ENCODE data around the gene BTBD9.

The BTBD9 gene

DNA sequence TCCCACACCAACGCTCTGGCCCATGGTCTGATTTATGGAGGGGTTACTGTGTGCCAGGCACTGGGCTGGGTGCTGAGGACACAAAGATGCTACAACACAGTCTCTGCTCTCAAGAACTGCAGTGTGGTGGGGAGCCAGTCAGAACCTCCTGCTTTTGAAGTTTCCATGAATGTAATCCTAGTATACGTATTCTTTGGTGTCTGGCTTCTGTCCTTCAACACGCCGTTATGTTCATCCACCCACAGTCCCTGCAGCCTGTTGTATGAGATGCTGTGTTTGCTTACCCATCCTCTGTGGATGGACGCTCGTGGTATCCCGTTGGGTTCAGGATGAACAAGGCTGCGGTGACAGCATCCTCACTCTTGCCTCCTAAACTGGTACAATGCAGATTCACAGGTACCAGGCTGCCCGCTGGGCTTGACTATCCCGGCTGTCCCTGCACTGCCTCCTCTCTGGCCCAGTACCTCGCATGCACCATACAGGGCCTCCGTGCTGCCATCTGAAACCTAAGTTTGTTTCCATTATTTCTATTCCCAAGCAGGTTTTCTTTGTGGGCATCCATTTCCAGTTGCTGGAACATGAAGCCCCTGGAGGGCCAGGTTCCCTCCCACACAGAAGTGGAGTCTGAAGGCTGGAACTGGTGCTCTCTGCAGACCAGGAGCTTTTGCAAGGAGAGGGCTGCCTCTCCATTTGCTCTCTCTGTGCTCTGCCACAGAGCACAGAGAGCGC is 455.7 kb downstream of the BTBD9 start:
- no peak for DNase-seq (ENCODE audit: low read depth in 1 of 2, low spot score in 1 of 2)

DNA sequence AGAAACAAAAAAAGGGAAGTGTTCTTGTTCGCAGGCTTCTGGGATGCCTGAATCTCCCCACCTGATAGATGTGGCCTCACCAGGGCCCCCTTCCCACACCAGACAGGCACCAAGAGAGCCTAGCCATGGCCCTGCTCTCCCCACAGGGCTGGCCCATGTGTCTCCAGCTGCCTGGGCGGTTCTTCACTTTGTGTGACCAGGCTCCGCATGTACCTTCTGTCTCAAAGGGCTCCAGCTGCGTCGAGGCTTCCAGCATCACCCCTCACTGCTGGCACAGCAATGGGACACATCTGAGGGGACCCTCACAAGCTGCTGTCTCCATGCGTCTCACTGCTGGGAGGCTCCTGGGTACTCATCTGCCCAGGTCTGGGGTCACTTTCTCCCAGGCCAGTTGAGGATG is 457.3 kb downstream of the BTBD9 start:
- DNase-seq (ENCODE audit: low read depth in 1 of 2, low spot score in 1 of 2): no peak

GRCh38 chr6:38180586-38180985 is 459.1 kb downstream of the BTBD9 start:
- no peak for DNase-seq (ENCODE audit: low read depth in 1 of 2, low spot score in 1 of 2)

DNA sequence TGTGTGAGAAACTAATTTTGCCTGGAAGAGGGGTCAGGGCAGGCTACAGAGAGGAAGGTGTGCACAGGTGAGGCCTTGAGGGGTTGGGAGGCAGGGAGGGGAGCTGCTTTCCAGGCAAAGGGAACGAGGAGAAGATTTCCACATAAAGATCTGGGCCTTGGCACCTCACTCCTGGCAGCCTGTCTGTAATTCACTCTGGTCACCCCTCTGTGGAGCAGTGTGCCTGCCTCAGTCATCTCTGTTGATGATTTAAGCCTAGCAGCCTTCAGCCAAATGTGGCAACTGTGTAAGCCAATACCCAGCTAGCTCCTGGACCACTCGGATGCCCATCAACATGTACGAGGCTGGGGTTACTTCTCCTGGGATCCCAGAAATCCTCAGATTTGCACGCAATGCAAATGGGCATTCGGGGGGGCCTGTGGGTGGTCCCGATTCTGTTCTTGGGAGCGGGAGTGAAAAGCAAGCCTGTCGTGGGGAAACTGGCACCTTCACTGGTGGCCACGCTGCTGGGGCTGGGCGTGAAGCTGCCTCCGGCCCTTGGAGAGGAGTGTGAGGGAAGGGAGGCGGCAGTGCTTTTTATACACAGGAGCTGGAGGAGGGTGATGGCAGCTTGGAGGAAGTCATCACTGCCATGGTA is 459.8 kb downstream of the BTBD9 start:
- no peak for DNase-seq (ENCODE audit: low read depth in 1 of 2, low spot score in 1 of 2)

- DNase-seq (ENCODE audit: low read depth in 1 of 2, low spot score in 1 of 2): no peak
Measured at GRCh38 chr6:38179300-38179699, 460.4 kb downstream of the BTBD9 start.

GRCh38 chr6:38178584-38178886 is 461.2 kb downstream of the BTBD9 start:
- DNase-seq (ENCODE audit: low read depth in 1 of 2, low spot score in 1 of 2): no peak

DNA sequence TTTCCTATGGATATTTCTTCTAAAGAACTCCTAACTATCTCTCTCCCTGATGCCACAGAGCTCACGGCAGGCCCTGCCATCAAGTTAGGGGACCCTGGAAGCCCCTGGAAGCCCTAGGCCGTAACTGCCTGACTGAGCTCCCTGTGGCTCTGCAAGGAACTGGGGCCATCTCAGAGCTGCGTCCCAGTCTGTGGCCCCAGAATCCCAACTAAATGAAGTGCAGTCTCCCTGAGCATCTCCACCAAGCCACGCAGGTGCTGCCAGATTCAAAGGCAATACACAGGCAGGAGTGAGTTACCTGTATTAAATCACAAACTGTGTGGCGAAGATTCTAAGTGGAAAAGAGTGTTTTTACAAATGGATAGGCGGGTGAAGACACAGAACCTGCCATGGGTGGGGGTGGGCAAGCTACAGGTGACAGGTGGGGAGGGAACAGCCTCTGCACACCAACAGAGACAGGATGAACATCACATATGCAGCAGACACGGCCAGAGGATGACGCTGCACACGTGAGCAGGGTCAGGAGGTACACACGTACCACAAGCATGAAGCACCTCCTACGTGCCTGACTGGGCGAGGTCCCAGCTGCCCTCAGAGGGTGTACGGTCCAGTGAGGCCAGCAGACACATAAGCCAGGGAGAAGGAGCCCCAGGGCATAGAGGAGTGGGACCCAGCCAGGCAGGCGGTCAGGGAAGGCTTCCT is 461.7 kb downstream of the BTBD9 start:
- no peak for DNase-seq (ENCODE audit: low read depth in 1 of 2, low spot score in 1 of 2)

DNA sequence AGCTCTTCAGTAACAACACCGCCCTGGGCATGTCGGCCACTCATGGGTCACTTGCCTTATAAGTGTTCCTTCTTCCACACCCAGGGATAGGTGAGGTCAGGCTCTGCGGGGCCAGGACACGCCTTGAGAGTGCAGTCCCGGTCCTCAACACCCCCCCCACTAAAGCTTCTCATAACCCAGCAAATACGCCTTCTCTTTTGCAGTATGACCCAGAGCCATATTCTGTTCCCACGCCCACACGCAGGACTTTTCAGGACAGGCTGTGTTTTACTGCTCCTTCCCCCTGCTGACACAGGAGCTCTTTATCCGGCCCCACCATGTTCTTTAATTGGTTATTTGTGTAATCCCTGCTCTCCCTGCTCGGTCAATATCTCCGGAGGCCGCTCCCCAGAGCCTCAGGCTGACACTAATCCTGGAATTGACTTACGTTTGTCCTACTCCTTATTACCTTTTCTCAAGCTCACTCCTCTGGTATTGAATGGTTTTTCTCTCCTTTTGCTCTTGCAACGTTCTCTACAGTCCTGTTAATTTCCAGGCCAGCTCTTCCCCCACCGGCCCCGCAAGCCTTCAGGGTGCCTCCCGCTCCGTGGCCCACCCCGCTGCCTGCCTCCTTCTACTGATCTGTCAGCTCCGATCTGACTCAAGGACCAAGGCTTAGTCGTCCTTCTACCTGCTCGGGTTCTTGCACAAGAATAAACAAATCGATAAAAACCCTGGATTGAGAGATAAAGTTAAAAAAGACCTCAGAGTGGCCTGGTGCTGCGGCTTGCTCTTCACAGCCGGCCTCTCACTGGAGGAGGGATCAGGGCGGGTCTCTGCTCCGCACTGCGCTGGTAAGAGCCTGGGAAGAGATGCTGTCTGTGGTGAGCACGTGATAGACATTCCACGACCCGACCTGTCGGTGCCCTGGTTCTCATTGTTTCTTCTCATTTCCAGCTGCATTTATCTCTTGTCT is 462.7 kb downstream of the BTBD9 start:
- no peak for DNase-seq (ENCODE audit: low read depth in 1 of 2, low spot score in 1 of 2)

DNA sequence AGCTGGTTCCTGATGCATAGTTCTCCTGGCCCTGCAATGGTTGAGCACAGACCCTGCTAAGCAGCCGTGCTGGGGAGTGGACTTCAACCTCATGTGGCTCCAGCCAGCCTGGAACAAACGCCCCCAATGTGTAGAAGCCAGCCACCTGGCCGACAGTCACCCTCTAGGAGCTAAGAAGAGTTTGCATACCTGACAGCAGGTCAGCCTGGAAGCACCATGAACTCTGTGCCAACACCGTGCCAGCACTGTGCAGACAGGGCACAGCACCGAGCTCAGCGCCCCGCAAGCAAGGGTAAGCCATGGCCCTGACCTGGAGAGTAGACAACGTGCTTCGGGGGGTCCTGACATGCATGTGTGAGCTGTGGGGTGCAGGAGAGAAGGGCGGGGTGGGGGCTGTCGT is 463.9 kb downstream of the BTBD9 start:
- no peak for DNase-seq (ENCODE audit: low read depth in 1 of 2, low spot score in 1 of 2)

GRCh38 chr6:38174806-38175495 is 464.8 kb downstream of the BTBD9 start:
- DNase-seq (ENCODE audit: low read depth in 1 of 2, low spot score in 1 of 2): no peak

DNA sequence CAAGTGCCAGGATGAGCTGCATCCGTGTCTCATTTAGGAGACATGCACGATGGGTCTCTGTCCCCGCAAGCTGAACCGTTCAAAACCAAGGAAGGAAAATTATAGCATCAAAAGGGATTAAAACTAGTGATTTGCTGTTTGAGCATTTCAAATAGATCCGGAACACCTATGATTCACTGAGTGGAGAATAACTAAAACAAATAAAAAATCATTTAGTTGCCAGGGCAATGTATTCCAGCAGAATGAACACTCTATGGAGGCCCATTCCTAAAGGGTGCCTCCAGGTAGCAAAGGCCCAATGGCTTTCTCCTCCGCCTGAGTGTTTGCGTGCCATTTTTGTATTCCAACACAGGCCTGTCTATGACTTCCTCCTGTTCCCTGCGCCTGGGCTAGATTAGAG is 465.4 kb downstream of the BTBD9 start:
- DNase-seq (ENCODE audit: low read depth in 1 of 2, low spot score in 1 of 2): no peak

DNA sequence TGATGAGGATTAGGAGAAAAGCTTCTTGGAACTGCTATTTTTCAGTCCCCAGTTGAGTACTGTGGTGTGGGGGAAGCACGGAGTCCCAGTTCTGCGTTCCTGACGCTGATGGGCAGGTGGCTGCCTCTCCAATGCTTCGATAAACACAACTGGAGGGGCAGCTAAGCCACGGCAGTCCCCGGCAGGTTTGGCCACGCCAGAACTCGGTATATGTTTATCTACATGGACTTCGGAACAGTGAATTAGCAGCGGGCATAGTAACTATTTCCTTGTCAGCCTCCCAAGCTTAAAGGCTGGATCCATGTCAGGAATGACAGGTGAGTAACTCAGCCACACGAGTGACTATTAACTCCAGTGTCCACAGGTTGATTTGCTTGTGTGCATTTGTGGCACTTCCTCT is 465.8 kb downstream of the BTBD9 start:
- no peak for DNase-seq (ENCODE audit: low read depth in 1 of 2, low spot score in 1 of 2)

DNA sequence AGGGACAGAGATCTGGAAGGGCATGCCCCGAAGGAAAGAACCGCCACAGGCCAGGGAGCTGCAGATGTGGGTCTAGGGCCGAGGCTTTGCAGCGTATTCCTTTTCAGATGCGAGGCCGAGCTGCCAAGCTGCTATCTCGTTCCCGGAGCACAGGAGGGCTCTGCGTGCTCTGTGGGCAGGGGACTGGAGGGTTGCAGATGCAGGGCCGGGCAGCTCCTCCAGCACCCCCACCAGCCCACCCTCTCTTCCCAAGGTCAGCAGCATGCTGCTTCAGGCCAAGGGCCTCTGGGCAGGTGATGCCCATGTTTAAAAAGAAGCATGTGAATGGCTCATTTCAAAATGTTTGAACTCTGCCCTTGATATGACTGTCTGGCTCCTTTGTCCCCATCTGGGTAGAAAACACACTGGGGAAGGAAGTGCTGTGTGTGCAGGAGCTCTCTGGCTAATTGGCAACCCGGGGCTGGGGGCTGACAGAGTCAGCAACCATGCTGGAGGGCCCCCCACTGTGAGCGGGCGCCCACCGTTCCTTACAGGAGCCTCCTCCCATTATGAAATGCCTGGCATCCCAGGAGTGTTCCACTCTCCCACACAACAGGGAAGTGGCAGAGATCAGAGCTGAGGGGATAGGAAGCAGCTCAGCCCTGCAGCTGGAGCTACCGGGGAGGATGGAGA is 466.9 kb downstream of the BTBD9 start:
- no peak for DNase-seq (ENCODE audit: low read depth in 1 of 2, low spot score in 1 of 2)

DNA sequence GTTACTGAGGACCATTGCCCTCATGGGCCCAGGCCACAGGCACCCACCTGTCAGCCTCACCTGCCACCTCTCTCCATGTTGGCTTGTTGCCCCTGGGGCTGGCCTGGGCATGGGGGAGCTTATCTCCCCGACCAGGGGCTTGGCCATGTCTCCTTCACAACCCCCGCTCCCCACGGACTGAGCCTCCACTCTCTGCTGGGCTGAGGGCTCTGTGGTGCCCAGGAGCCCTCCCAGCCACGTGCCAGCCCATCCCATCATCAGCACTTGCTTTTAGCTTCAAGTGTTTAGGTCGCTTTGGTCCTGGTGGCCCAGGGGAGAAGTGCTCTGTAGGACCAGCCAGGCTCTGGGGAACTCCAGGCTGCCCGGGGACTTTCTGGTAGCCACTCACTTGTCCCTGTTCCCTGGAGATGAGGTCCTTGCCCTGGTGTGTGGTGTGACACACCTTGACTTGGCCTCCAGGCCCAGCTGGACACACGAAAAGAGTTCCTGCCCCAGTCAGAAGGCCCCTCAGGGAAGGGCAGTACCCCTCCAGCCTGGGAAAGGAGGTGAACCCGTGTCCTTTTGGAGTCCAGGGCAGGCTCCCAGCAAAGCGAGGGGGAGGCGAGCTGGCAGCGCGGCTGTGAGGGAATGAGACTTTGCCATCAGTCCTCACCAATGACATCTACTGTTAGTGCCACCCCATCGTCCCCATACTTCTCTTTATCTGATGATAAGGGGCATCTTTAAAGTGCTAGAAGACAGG is 467.6 kb downstream of the BTBD9 start:
- DNase-seq (ENCODE audit: low read depth in 1 of 2, low spot score in 1 of 2): no peak

DNA sequence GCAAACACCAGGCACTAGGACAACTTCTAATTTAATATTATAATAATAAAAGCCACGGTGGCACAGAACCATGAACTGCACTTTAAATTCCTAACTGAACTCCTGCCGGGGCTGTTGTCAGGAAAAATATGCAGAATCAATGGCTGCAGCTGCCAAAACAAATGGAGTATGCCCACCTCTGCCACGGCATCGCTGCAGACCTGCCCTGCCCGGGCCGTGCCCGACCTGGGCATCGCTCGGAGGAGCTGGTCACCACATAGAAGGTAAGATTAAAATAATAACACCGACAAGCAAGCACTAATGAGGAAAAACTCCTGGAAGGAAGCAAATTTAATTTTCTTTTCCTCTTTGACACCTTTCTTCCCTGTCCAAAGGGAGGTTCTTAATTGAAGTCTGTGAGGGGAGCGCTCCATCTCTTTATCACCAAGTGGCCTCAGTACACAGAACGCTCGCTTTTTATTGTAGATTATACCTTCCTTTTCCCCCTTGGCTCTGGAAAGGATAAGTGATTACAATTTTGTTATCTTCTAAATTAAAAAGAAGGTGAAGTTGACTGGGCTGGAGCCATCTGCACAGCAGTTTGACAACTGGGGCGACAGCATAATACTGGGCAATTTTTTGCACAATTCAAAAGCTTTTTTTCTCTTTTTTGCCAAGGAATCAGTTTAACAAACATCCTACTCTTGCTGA is 468.9 kb downstream of the BTBD9 start:
- DNase-seq (ENCODE audit: low read depth in 1 of 2, low spot score in 1 of 2): no peak

GRCh38 chr6:38169977-38170526 is 469.7 kb downstream of the BTBD9 start:
- DNase-seq (ENCODE audit: low read depth in 1 of 2, low spot score in 1 of 2): no peak

GRCh38 chr6:38169221-38169976 is 470.3 kb downstream of the BTBD9 start:
- no peak for DNase-seq (ENCODE audit: low read depth in 1 of 2, low spot score in 1 of 2)

GRCh38 chr6:38168699-38169098 is 471.0 kb downstream of the BTBD9 start:
- DNase-seq (ENCODE audit: low read depth in 1 of 2, low spot score in 1 of 2): no peak

Data from stimulated activated CD4-positive, alpha-beta T cell treated with anti-CD3 and anti-CD28 coated beads, Interleukin-15, amount 100 ng/mL, for 1 hour (primary cell).